DOHH2 (cell line): Measurements from ENCODE around the gene FBLN2.

Experiments used
- EZH2phosphoT487 ChIP-seq: fragments of 200-600 bp; sonication (generic); IDR thresholded peaks from 2 replicates; pipeline ENCODE4 v1.6.1; 2017; ENCODE audit warnings: borderline replicate concordance, mild to moderate bottlenecking, antibody characterized with exemption, low read length, moderate library complexity, mixed read lengths
- TF ChIP-seq, protein P1 (sequence below): fragments of 200-600 bp; sonication (generic); IDR thresholded peaks from one replicate; pipeline ENCODE4 v1.5.1; 2014; ENCODE audit warnings: antibody characterized with exemption, mild to moderate bottlenecking, low read depth, low read length; ENCODE audit not compliant: poor library complexity, severe bottlenecking

DNA sequence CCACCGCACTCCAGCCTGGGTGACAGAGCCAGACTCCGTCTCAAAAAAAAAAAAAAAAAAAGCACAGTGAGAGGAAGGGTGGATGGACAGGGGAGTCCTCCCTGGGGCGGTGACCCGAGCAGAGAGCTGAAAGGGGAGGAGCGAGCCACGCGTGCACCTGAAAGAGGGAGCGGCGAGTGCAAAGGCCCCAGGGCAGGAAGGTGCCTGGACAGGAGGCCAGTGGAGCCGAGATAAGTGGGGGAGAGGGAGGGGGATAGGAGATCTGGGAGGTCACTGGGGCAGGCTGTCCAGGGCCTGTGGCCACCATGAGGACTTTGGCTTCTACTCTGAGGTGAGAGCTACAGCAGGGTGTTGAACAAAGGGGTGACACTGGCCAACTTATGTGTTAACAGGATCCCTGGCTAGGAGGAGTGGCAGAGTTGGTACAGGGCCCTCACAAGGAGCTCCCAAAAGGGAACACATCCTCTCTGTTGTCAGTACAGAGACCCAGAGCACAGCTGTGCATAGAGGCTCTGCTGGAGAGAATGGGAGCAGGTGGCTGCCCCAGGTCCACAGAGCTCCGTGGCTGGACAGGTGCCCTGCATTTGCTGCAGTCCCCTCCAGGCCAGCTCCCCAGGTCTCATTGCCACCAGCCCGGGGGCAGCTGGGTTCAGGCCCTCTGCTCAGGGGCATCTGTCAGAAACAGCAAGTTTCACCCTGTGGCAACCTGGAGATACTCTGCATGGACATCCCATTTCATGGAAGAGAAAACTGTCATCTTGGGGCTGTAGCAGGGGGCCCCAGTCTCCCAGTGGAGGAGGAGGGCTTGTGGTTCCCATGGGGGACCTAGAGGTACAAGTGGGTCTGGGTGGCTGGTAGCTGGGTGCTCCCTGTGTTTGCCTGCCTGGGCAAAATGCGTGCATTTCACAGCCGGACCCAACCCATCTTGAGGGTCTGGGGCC, 28.5 kb downstream of the FBLN2 start:
- TF ChIP-seq, protein P1, sequence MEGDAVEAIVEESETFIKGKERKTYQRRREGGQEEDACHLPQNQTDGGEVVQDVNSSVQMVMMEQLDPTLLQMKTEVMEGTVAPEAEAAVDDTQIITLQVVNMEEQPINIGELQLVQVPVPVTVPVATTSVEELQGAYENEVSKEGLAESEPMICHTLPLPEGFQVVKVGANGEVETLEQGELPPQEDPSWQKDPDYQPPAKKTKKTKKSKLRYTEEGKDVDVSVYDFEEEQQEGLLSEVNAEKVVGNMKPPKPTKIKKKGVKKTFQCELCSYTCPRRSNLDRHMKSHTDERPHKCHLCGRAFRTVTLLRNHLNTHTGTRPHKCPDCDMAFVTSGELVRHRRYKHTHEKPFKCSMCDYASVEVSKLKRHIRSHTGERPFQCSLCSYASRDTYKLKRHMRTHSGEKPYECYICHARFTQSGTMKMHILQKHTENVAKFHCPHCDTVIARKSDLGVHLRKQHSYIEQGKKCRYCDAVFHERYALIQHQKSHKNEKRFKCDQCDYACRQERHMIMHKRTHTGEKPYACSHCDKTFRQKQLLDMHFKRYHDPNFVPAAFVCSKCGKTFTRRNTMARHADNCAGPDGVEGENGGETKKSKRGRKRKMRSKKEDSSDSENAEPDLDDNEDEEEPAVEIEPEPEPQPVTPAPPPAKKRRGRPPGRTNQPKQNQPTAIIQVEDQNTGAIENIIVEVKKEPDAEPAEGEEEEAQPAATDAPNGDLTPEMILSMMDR: no peak
- TF ChIP-seq EZH2phosphoT487: no peak
